CD8-positive, alpha-beta memory T cell (primary cell): Measurements from ENCODE around the gene EZH1. TPM values are rescaled to one million over a fixed set of nuclear protein-coding genes. Genes with fewer than 3 reads are reported as not detected.

Source experiments
- CTCF ChIA-PET: fragments of 350-600 bp; sonication (Branson Sonifier 250); formaldehyde crosslinking; loops from one replicate; lab custom pipeline; 2021; ENCODE audit warnings: antibody characterized with exemption; lab: Charles Lee
- POLR2A ChIA-PET: fragments of 350-600 bp; sonication (Branson Sonifier 250); formaldehyde crosslinking; loops from one replicate; lab custom pipeline; 2021; ENCODE audit warnings: antibody characterized with exemption; lab: Charles Lee
- DNase-seq, 5 donors: peaks; one replicate each; pipeline versions ENCODE4 v3.0.0 to v3.0.0-alpha.2; 2020 to 2022; ENCODE audit warnings: mixed read lengths in 1 of 5
- H3K27ac ChIP-seq: one replicate; pipeline ENCODE4 v1.7.0; 2013; ENCODE audit warnings: low read depth, mild to moderate bottlenecking, low read length, moderate library complexity
- H3K27me3 ChIP-seq: 2 replicates; pipeline ENCODE4 v1.7.0; 2013; ENCODE audit warnings: low read length, mild to moderate bottlenecking; ENCODE audit not compliant: insufficient read depth, poor library complexity, severe bottlenecking
- H3K36me3 ChIP-seq: 2 replicates; pipeline ENCODE4 v1.7.0; 2013; ENCODE audit warnings: mild to moderate bottlenecking, low read length, moderate library complexity; ENCODE audit not compliant: insufficient read depth
- H3K4me1 ChIP-seq: 2 replicates; pipeline ENCODE4 v1.7.0; 2013; ENCODE audit warnings: mild to moderate bottlenecking, low read length, moderate library complexity; ENCODE audit not compliant: insufficient read depth
- H3K4me3 ChIP-seq: 2 replicates; pipeline ENCODE4 v1.7.0; 2013; ENCODE audit warnings: mild to moderate bottlenecking, low read length
- H3K9me3 ChIP-seq: 2 replicates; pipeline ENCODE4 v1.7.0; 2013; ENCODE audit warnings: mild to moderate bottlenecking, low read length
- H3K27ac Mint-ChIP-seq, 8 donors: one replicate each; pipeline ENCODE4 v1.8.0; 2020 to 2021; ENCODE audit warnings: mixed read lengths in 8 of 8, mild to moderate bottlenecking in 6 of 8, inconsistent platforms in 3 of 8, moderate library complexity in 3 of 8
- H3K27me3 Mint-ChIP-seq, 2 donors: one replicate each; pipeline ENCODE4 v1.8.0; 2020 to 2021; ENCODE audit warnings: mixed read lengths in 2 of 2, mild to moderate bottlenecking in 1 of 2, moderate library complexity in 1 of 2
- H3K36me3 Mint-ChIP-seq, 3 donors: one replicate each; pipeline ENCODE4 v1.8.0; 2020 to 2021; ENCODE audit warnings: mixed read lengths in 3 of 3, inconsistent platforms in 1 of 3, mild to moderate bottlenecking in 1 of 3
- H3K4me1 Mint-ChIP-seq, 3 donors: one replicate each; pipeline ENCODE4 v1.8.0; 2020 to 2021; ENCODE audit warnings: mixed read lengths in 3 of 3, inconsistent platforms in 1 of 3, mild to moderate bottlenecking in 1 of 3
- H3K4me3 Mint-ChIP-seq, 7 donors: one replicate each; pipeline ENCODE4 v1.8.0; 2020 to 2021; ENCODE audit warnings: mixed read lengths in 7 of 7, mild to moderate bottlenecking in 6 of 7, moderate library complexity in 4 of 7, inconsistent platforms in 2 of 7
- H3K9me3 Mint-ChIP-seq, 5 donors: one replicate each; pipeline ENCODE4 v1.8.0; 2020 to 2022; ENCODE audit warnings: mixed read lengths in 5 of 5, mild to moderate bottlenecking in 3 of 5, moderate library complexity in 2 of 5, inconsistent platforms in 1 of 5
- polyA plus RNA-seq: library from polyadenylated mRNA; unstranded; fragments of 300-500 nt; fragmentation: Illumina TruSeq; gene quantifications from one replicate; pipeline ENCODE4 v1.2.3, GENCODE V29; 2021
- total RNA-seq, 2 experiments: library from RNA; stranded (reverse); gene quantifications; one replicate each; pipeline ENCODE4 v1.2.3, GENCODE V29; 2021

Gene EZH1
- total and polyA plus RNA-seq, 3 experiments from 2014 or later: 37.2 to 42.6 (median 40.8) TPM

DNA sequence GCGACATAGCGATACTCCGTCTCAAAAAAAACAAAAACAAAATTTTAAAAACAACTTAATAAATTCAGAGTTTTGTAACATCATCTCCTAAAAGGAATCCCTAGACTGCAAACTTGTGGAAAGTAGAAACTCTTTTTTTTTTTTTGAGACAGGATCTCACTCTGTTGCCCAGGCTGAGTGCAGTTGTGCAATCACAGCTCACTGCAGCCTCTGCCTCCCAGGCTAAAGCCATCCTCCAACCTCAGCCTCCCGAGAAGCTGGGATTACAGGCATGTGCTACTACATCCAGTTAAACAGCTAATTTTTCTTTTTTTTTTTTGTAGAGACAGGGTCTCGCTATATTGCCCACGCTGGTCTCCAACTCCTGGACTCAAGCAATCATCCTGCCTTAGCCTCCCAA is 19.7 kb downstream of the EZH1 start:
- Mint-ChIP-seq H3K4me3 (no peak overlapping the region), H3K27ac (no peak overlapping the region), H3K27me3 (no peaks in the 10 kb centered on the region), H3K36me3 (peaks cover 9 to 66% (median 29%) of the 10 kb centered on the region in 3 donors), H3K4me1 (peaks cover 0 to 5% (median 4%) of the 10 kb centered on the region in 3 donors), H3K9me3 (no peaks in the 10 kb centered on the region)
- Histone ChIP-seq H3K27me3 (no peaks in the 10 kb centered on the region), H3K4me3 (no peak overlapping the region), H3K4me1 (no peaks in the 10 kb centered on the region), H3K9me3 (no peaks in the 10 kb centered on the region), H3K36me3 (peaks cover 40% of the 10 kb centered on the region), H3K27ac (no peak overlapping the region)
- CTCF ChIA-PET: interaction anchor here (1.0 to 1.5 kb wide), 2 partner anchors 9 to 11 kb away, joined by 3 to 6 read pairs; no protein-coding TSS in a partner anchor
- DNase-seq: no peak
- POLR2A ChIA-PET: no interaction called here

DNA sequence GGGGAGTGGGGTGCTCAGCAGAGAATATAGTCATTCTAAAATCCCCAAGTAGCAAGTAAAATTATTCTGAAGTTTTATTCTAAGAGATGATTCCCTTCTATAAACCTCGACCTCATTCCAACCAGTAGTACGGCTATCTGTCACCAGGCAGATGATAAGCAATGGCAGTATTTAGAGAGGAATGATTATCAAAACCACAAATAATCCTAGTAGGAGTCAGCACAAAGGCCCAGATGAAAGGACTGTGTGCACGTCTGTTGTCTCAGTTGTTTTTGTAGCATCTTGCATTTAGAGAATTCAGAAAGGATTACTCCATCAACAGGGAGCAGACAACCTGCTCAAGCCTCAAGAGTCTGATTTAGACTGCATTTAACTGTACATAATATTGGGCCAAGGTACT is 21.2 kb downstream of the EZH1 start:
- CTCF ChIA-PET: interaction anchor here (1.5 kb wide), 1 partner anchor 12 kb away, joined by 3 read pairs; no protein-coding TSS in a partner anchor

DNA sequence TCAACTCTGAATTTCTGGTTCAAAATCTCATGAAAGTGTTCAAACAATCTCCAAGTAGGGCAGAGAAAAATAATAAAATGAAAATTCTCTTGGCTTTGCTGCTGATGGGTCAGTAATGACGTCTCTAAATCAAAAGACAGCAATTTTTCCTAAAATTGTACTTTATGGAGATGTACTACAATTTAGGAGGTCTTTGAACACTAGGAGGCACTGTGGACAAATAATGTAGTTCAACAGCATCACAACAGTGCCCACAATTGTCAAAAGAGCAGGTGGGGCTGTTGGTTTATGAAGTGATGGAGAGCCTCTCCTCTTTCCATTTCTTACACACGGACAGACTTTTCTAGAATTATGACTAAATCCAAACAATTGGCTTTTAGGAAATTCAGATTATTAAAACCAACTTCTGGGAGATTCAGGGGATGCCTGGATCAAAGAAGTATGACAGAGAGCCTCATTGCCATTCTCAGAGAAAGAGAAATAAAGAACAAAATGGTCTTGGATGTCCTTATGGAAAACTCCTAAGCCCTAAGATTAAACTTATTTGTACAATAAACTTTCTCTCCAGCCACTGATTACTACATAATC is 23.8 kb downstream of the EZH1 start:
- Mint-ChIP-seq H3K4me1 (peaks cover 0 to 14% (median 4%) of the 10 kb centered on the region in 3 donors), H3K27me3 (no peaks in the 10 kb centered on the region), H3K27ac (peak overlapping the region in 4 of 8 donors; percentile 18 to 78 (median 40)), H3K36me3 (peaks cover 28 to 77% (median 38%) of the 10 kb centered on the region in 3 donors), H3K4me3 (no peak overlapping the region), H3K9me3 (no peaks in the 10 kb centered on the region)
- H3K4me3 ChIP-seq: no peak overlapping the region
- H3K9me3 ChIP-seq: no peaks in the 10 kb centered on the region
- peak in 3 of 5 donors; percentile 6 to 61 (median 45) for DNase-seq
- H3K4me1 ChIP-seq: no peaks in the 10 kb centered on the region
- POLR2A ChIA-PET: interaction anchor here (0.7 kb wide), 1 partner anchor 640 kb away, joined by 3 read pairs; no protein-coding TSS in a partner anchor
- H3K27me3 ChIP-seq: no peaks in the 10 kb centered on the region
- CTCF ChIA-PET: interaction anchor here (1.1 kb wide), 1 partner anchor 42 kb away, joined by 3 read pairs; no protein-coding TSS in a partner anchor
- peaks cover 59% of the 10 kb centered on the region for H3K36me3 ChIP-seq
- H3K27ac ChIP-seq: no peak overlapping the region

More for the DNA sequence above, 21.2 kb downstream of the EZH1 start:
- Histone ChIP-seq H3K4me1 (no peaks in the 10 kb centered on the region), H3K27me3 (no peaks in the 10 kb centered on the region), H3K36me3 (peaks cover 48% of the 10 kb centered on the region), H3K9me3 (no peaks in the 10 kb centered on the region), H3K27ac (no peak overlapping the region), H3K4me3 (no peak overlapping the region)
- no peak overlapping the region for H3K4me3 Mint-ChIP-seq
- H3K9me3 Mint-ChIP-seq: no peaks in the 10 kb centered on the region
- H3K27ac Mint-ChIP-seq: no peak overlapping the region
- H3K4me1 Mint-ChIP-seq: peaks cover 0 to 7% (median 4%) of the 10 kb centered on the region in 3 donors
- H3K36me3 Mint-ChIP-seq: peaks cover 12 to 63% (median 28%) of the 10 kb centered on the region in 3 donors
- DNase-seq: no peak
- POLR2A ChIA-PET: no interaction called here
- H3K27me3 Mint-ChIP-seq: no peaks in the 10 kb centered on the region

DNA sequence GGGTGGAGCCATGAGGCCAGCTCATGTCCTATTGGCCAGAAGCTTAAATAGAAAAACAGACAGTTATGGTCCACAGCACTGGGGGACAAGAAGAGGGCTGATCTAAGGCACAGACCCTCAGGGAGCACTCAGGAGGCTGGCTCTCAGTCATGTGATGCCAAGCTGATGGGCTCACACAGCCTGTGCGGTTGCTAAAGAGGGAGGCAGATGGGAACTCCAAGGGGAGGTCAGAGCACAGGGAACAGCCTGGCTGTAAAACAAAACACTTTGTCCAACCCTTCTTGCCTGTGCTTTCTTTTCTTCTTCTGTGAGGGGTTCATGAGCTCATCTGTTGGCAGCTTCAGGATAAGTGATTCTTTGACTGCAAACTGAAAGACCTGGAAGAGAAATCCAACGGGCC is 35.3 kb downstream of the EZH1 start:
- H3K4me3 Mint-ChIP-seq: no peak overlapping the region
- Histone ChIP-seq H3K4me1 (peaks cover 24% of the 10 kb centered on the region), H3K36me3 (peaks cover 61% of the 10 kb centered on the region), H3K27me3 (no peaks in the 10 kb centered on the region), H3K27ac (no peak overlapping the region), H3K4me3 (no peak overlapping the region), H3K9me3 (no peaks in the 10 kb centered on the region)
- CTCF ChIA-PET: interaction anchor here (0.6 to 1.0 kb wide), 2 partner anchors 17 to 131 kb away, joined by 3 read pairs; no protein-coding TSS in a partner anchor
- DNase-seq: no peak
- peaks cover 39 to 93% (median 43%) of the 10 kb centered on the region in 3 donors for H3K36me3 Mint-ChIP-seq
- no peaks in the 10 kb centered on the region for H3K9me3 Mint-ChIP-seq
- no peaks in the 10 kb centered on the region for H3K27me3 Mint-ChIP-seq
- H3K27ac Mint-ChIP-seq: peak overlapping the region in 1 of 8 donors; percentile 51
- POLR2A ChIA-PET: interaction anchor here (0.5 kb wide), 1 partner anchor 26 kb away, joined by 3 read pairs; no protein-coding TSS in a partner anchor
- peaks cover 10 to 45% (median 16%) of the 10 kb centered on the region in 3 donors for H3K4me1 Mint-ChIP-seq

DNA sequence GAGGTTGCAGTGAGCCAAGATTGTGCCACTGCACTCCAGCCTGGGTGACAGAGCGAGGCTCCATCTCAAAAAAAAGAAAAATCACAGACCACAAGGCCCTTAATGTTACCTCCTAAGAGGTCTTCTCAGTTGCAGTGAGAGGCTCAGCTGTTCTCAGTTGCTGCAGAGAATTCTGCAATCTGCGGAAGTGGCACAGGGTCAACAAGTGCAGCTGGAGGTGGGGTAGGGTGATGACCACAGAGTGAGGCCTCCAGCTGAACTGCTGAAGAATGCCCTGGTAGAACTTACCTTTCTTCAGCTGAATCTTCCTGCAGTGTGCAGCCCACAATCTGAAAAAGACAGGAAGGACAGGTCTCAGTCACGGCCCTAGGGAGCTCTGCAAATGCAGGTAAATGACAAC is 36.3 kb downstream of the EZH1 start:
- H3K27ac Mint-ChIP-seq: no peak overlapping the region
- DNase-seq: no peak
- ChIA-PET POLR2A (interaction anchor here (0.5 kb wide), 1 partner anchor 23 kb away, joined by 3 read pairs; no protein-coding TSS in a partner anchor), CTCF (interaction anchor here (1.0 kb wide), 1 partner anchor 16 kb away, joined by 3 read pairs; no protein-coding TSS in a partner anchor)
- no peak overlapping the region for H3K27ac ChIP-seq
- H3K4me1 ChIP-seq: peaks cover 24% of the 10 kb centered on the region
- peak overlapping the region in 1 of 7 donors; percentile 55 for H3K4me3 Mint-ChIP-seq
- H3K36me3 Mint-ChIP-seq: peaks cover 41 to 94% (median 46%) of the 10 kb centered on the region in 3 donors
- peaks cover 10 to 45% (median 16%) of the 10 kb centered on the region in 3 donors for H3K4me1 Mint-ChIP-seq
- H3K36me3 ChIP-seq: peaks cover 60% of the 10 kb centered on the region
- no peaks in the 10 kb centered on the region for H3K9me3 ChIP-seq
- H3K9me3 Mint-ChIP-seq: no peaks in the 10 kb centered on the region
- H3K27me3 ChIP-seq: no peaks in the 10 kb centered on the region
- H3K4me3 ChIP-seq: no peak overlapping the region
- H3K27me3 Mint-ChIP-seq: no peaks in the 10 kb centered on the region

DNA sequence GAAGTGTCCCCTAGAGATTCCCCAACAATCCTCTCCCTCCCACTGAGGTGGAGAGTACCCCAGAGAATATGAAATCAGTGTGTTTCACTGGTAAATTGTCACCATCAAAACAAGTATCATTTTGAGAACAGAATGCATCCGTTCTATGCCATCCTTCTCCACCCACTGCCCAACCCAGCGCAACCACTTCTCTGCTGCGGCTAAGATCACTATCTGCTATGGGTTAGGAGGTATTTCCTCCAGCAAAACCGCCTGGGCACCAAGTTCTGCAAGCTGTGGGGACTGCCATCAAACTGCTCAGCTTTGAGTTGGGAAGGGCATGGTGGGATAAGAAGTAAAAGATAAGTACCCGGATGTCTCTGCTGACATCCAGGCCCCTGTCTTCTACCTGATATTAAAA is 38.1 kb downstream of the EZH1 start:
- Histone ChIP-seq H3K36me3 (peaks cover 56% of the 10 kb centered on the region), H3K9me3 (no peaks in the 10 kb centered on the region), H3K4me1 (peaks cover 24% of the 10 kb centered on the region), H3K27ac (no peak overlapping the region), H3K4me3 (no peak overlapping the region), H3K27me3 (no peaks in the 10 kb centered on the region)
- ChIA-PET CTCF (interaction anchor here (1.1 kb wide), 1 partner anchor 13 kb away, joined by 3 read pairs; no protein-coding TSS in a partner anchor), POLR2A (interaction anchor here (0.7 kb wide), 2 partner anchors 66 to 70 kb away, joined by 4 read pairs; no protein-coding TSS in a partner anchor)
- peak overlapping the region in 6 of 8 donors; percentile 2 to 83 (median 38) for H3K27ac Mint-ChIP-seq
- peaks cover 10 to 45% (median 16%) of the 10 kb centered on the region in 3 donors for H3K4me1 Mint-ChIP-seq
- H3K4me3 Mint-ChIP-seq: peak overlapping the region in 5 of 7 donors; percentile 8 to 70 (median 58)
- no peaks in the 10 kb centered on the region for H3K9me3 Mint-ChIP-seq
- no peaks in the 10 kb centered on the region for H3K27me3 Mint-ChIP-seq
- peak in 4 of 5 donors; percentile 22 to 54 (median 46) for DNase-seq
- peaks cover 37 to 96% (median 48%) of the 10 kb centered on the region in 3 donors for H3K36me3 Mint-ChIP-seq

DNA sequence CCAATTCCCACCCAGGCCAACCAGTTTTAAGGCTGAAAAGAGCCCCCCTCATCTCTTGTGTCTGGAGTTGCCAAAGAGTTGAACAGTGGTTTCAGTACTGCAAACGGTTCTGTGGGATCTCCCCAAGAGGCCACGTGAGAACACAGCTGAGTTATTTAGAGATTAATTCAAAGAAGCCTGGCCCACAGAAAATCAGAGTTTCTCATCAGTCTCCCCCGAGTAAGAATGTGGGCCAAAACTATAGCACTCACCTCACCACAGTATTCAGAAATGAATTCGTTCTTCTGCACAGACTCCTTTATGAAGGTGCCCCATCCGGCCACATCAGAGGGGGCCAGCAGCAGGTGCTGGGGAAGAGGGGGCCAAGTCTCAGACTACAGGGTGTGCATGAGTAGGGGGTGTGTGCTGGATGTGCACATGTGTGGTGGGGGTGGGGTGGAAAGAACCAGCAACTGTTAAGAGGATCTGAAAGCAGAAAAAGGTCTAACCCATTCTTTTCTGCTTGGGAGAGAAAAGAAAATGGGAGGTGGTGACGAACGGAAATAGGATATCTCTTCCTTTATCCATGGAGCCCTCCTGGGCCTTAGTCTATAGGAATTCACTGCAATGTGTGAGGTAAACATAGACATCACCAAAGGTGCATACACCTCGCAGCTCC is 39.9 kb downstream of the EZH1 start:
- H3K36me3 ChIP-seq: peaks cover 56% of the 10 kb centered on the region
- H3K4me1 Mint-ChIP-seq: peaks cover 10 to 49% (median 16%) of the 10 kb centered on the region in 3 donors
- H3K4me3 Mint-ChIP-seq: peak overlapping the region in 1 of 7 donors; percentile 37
- H3K9me3 Mint-ChIP-seq: no peaks in the 10 kb centered on the region
- no peak overlapping the region for H3K27ac ChIP-seq
- POLR2A ChIA-PET: no interaction called here
- H3K4me1 ChIP-seq: peaks cover 24% of the 10 kb centered on the region
- peak overlapping the region in 1 of 8 donors; percentile 3 for H3K27ac Mint-ChIP-seq
- peaks cover 32 to 96% (median 46%) of the 10 kb centered on the region in 3 donors for H3K36me3 Mint-ChIP-seq
- H3K27me3 ChIP-seq: no peaks in the 10 kb centered on the region
- DNase-seq: no peak
- CTCF ChIA-PET: interaction anchor here (0.6 kb wide), 1 partner anchor 59 kb away, joined by 3 read pairs; no protein-coding TSS in a partner anchor
- no peaks in the 10 kb centered on the region for H3K9me3 ChIP-seq
- H3K4me3 ChIP-seq: no peak overlapping the region
- H3K27me3 Mint-ChIP-seq: no peaks in the 10 kb centered on the region
